Activated naive CD4-positive, alpha-beta T cell (primary cell): Measurements from ENCODE around the gene FLYWCH2.
"Not testable (repeated sequence)": the region's sequence is repeated elsewhere in the genome, so short reads cannot be mapped to it uniquely, and the experiment has no call there.

Experiments
- DNase-seq, 4 experiments: peaks; one replicate each; lab custom pipeline; 2025; lab: John Stamatoyannopoulos, UW

FLYWCH2 gene

GRCh38 chr16:2937170-2937569 lies 54.2 kb downstream of the FLYWCH2 start:
- no peak for DNase-seq

GRCh38 chr16:2938206-2938605 lies 55.2 kb downstream of the FLYWCH2 start:
- no peak for DNase-seq

DNA sequence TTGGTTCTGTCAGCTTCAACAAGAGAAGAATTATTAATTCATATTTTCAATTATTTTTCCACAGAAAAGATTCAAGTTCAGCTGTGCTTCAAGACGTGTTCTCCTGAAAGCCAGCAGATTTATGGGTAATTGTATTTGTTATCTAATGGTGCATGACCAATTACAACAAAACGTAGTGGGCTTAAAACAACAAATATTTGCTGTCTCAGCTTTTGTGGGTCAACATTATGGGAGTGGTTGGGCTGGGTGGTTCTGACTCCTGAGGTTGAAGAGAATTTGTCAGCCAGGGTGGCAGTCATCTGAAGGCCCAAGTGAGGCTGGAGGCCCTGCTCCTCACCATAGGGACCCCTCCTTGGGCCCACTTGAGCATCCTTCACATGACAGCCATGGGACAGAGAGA lies 57.0 kb downstream of the FLYWCH2 start:
- DNase-seq: no peak

DNA sequence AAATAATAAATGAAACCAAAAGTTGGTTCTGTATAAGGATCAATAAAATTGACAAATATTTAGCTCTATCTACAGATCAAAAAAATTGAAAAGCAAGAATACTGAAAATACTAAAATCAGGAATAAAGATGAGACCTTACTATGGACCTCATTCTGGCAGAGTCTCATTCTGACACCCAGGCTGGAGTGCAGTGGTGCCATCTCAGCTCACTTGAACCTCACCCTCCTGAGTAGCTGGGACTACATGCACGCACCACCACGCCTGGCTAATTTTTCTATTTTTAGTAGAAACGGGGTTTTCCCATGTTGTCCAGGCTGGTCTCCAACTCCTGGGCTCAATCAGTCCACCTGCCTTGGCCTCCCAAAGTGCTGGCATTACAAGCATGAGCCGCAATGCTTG lies 59.0 kb downstream of the FLYWCH2 start:
- no peak for DNase-seq

DNA sequence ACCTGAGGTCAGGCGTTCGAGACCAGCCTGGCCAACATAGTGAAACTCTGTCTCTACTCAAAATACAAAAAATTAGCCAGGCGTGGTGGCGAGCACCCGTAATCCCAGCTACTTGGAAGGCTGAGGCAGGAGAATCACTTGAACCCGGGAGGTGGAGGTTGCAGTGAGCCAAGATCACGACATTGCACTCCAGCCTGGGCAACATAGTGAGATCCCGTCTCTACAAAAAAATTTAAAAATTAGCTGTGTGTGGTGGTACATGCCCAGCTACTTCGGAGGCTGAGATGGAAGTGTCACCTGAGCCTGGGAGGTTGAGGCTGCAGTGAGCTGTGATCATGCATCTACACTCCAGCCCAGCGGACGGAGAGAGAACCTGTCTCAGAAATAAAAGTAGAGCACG lies 60.7 kb downstream of the FLYWCH2 start:
- not testable (repeated sequence) for DNase-seq

DNA sequence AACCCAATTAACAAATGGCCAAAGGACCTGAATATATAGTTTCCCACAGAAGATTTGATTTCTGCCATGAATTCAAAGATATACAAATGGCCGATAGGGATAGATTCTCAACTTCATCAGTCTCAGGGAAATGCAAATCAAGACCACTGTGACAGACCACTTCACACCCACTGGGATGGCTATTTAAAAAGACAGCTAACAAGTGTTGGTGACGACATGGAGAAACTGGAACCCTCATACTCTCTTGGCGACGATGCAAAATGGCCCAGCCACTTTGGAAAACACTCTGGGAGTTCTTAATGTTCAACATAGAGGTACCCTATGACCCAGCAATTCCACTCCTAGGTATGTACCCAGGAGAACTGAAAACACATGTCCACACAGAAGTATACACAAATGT lies 63.6 kb downstream of the FLYWCH2 start:
- DNase-seq: no peak
